Fibroblast of the aortic adventitia (primary cell): ENCODE results near the gene RUFY4. TPM values are rescaled to one million over a fixed set of nuclear protein-coding genes. Genes with fewer than 3 reads are reported as not detected.

ENCODE experiments used
- DNase-seq: peaks from one replicate; pipeline ENCODE4 v3.0.0-alpha.2; 2010; ENCODE audit warnings: low read depth
- H3K4me3 ChIP-seq: 2 replicates; pipeline ENCODE4 v1.5.1; 2011; ENCODE audit warnings: low read depth, mild to moderate bottlenecking, control low read depth, low read length, moderate library complexity
- CTCF ChIP-seq: IDR thresholded peaks from 2 replicates; pipeline ENCODE4 v1.5.1; 2011; ENCODE audit warnings: mild to moderate bottlenecking, low read length, control low read depth, inconsistent platforms; ENCODE audit not compliant: insufficient read depth
- total RNA-seq: library from RNA; depleted of rRNA; stranded (reverse); fragments of >200 nt; gene quantifications from 2 replicates; pipeline ENCODE4 v1.2.3, GENCODE V29; 2012; ENCODE audit warnings: low replicate concordance

RUFY4 gene
- total RNA-seq, 1 donor: not detected

- no peak overlapping the region for H3K4me3 ChIP-seq
- DNase-seq: no peak
- TF ChIP-seq CTCF: no peak
These were observed 41.4 kb upstream of the RUFY4 start for GRCh38 chr2:218027426-218028188.

GRCh38 chr2:218028189-218028495, 40.9 kb upstream of the RUFY4 start:
- DNase-seq: no peak
- TF ChIP-seq CTCF: no peak
- no peak overlapping the region for H3K4me3 ChIP-seq

GRCh38 chr2:218028562-218029348, 40.3 kb upstream of the RUFY4 start:
- no peak overlapping the region for H3K4me3 ChIP-seq
- DNase-seq: no peak
- TF ChIP-seq CTCF: no peak

GRCh38 chr2:218029366-218030360, 39.4 kb upstream of the RUFY4 start:
- DNase-seq: no peak

GRCh38 chr2:218030409-218031195, 38.5 kb upstream of the RUFY4 start:
- no peak for DNase-seq
- no peak overlapping the region for H3K4me3 ChIP-seq
- TF ChIP-seq CTCF: no peak

More at GRCh38 chr2:218029366-218030360, 39.4 kb upstream of the RUFY4 start:
- no peak for TF ChIP-seq CTCF
- no peak overlapping the region for H3K4me3 ChIP-seq

- TF ChIP-seq CTCF: no peak
- no peak overlapping the region for H3K4me3 ChIP-seq
- DNase-seq: no peak
These were observed 37.8 kb upstream of the RUFY4 start for GRCh38 chr2:218031261-218031660.
